Smooth muscle cell (in vitro differentiated cells): Measurements from ENCODE around the gene SIRT6. TPM values are rescaled to one million over a fixed set of nuclear protein-coding genes. Genes with fewer than 3 reads are reported as not detected.

Experiments
- DNase-seq: peaks from one replicate; lab custom pipeline; 2025; ENCODE audit not compliant: unreplicated experiment; lab: John Stamatoyannopoulos, UW
- H2AFZ ChIP-seq: fragments of 200-600 bp; sonication (generic); 2 replicates; pipeline ENCODE4 v1.6.0; 2016; ENCODE audit warnings: antibody characterized with exemption, low read depth, mild to moderate bottlenecking
- H3F3A ChIP-seq: fragments of 200-600 bp; sonication (generic); 2 replicates; pipeline ENCODE4 v1.6.0; 2017; ENCODE audit warnings: antibody characterized with exemption, low read depth
- H3K27ac ChIP-seq: fragments of 200-600 bp; sonication (generic); 2 replicates; pipeline ENCODE4 v1.5.1; 2016; ENCODE audit warnings: low read depth, mild to moderate bottlenecking
- H3K27me3 ChIP-seq: fragments of 200-600 bp; sonication (generic); 2 replicates; pipeline ENCODE4 v1.6.1; 2016; ENCODE audit warnings: low read depth, mild to moderate bottlenecking
- H3K36me3 ChIP-seq: fragments of 200-600 bp; sonication (generic); 2 replicates; pipeline ENCODE4 v1.5.1; 2016; ENCODE audit warnings: low read depth
- H3K4me1 ChIP-seq: fragments of 200-600 bp; sonication (generic); 2 replicates; pipeline ENCODE4 v1.5.1; 2016; ENCODE audit warnings: low read depth
- H3K4me2 ChIP-seq: fragments of 200-600 bp; sonication (generic); 2 replicates; pipeline ENCODE4 v1.6.0; 2016; ENCODE audit warnings: mild to moderate bottlenecking
- H3K4me3 ChIP-seq: fragments of 200-600 bp; sonication (generic); 2 replicates; pipeline ENCODE4 v1.5.1; 2016; ENCODE audit warnings: mild to moderate bottlenecking
- H3K79me2 ChIP-seq: fragments of 200-600 bp; sonication (generic); 2 replicates; pipeline ENCODE4 v1.6.0; 2016; ENCODE audit warnings: low read depth, mild to moderate bottlenecking
- H3K9ac ChIP-seq: fragments of 200-600 bp; sonication (generic); 2 replicates; pipeline ENCODE4 v1.6.0; 2016; ENCODE audit warnings: low read depth
- H3K9me3 ChIP-seq: fragments of 200-600 bp; sonication (generic); replicated peaks from 2 replicates; pipeline ENCODE4 v1.5.1; 2016; ENCODE audit warnings: low read depth
- H4K20me1 ChIP-seq: fragments of 200-600 bp; sonication (generic); 2 replicates; pipeline ENCODE4 v1.6.0; 2016; ENCODE audit warnings: low read depth
- WGBS: methylation state at CpG from one replicate; pipeline ENCODE4 v1.1.7; 2016; ENCODE audit warnings: low lambda C conversion rate; 5-methylcytosine and 5-hydroxymethylcytosine counted together
- polyA plus RNA-seq: library from polyadenylated mRNA; unstranded; fragments of >200 nt; fragmentation: Nextera tagmentation; extraction: Ambion mirVana; gene quantifications from 2 replicates; pipeline ENCODE4 v1.2.1, GENCODE V29; 2016
- total RNA-seq: library from RNA; depleted of rRNA; stranded (reverse); fragments of >200 nt; gene quantifications from 2 replicates; pipeline ENCODE4 v1.2.3, GENCODE V29; 2014
- TF ChIP-seq, protein P1 (sequence below): fragments of 200-600 bp; sonication (generic); IDR thresholded peaks from 2 replicates; pipeline ENCODE4 v1.5.1; 2017; ENCODE audit warnings: borderline replicate concordance, mild to moderate bottlenecking, antibody characterized with exemption; ENCODE audit not compliant: insufficient read depth, poor library complexity, severe bottlenecking

SIRT6 gene
- total and polyA plus RNA-seq, 2 experiments from 2014 or later: 9.4 to 14.5 TPM

DNA sequence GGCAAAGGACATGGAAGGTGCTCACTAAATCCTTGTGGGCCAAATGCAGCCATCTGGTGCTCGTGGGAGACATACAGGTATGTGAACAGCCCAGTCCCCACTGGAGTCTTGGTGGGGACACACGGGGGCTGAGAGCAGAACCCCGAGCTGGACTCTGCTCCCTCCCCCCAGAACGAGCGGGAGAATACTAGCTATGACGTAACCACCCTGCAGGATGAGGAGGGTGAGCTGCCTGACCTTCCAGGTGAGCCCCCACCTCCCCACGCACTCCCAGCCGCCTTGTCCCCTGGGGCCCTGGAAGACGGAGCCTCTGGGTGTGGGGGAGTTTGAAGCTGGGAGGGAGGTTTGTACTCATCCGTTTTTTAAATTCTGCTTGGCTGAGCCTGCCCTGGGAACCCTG lies 33.4 kb upstream of the SIRT6 start:
- TF ChIP-seq, protein P1, sequence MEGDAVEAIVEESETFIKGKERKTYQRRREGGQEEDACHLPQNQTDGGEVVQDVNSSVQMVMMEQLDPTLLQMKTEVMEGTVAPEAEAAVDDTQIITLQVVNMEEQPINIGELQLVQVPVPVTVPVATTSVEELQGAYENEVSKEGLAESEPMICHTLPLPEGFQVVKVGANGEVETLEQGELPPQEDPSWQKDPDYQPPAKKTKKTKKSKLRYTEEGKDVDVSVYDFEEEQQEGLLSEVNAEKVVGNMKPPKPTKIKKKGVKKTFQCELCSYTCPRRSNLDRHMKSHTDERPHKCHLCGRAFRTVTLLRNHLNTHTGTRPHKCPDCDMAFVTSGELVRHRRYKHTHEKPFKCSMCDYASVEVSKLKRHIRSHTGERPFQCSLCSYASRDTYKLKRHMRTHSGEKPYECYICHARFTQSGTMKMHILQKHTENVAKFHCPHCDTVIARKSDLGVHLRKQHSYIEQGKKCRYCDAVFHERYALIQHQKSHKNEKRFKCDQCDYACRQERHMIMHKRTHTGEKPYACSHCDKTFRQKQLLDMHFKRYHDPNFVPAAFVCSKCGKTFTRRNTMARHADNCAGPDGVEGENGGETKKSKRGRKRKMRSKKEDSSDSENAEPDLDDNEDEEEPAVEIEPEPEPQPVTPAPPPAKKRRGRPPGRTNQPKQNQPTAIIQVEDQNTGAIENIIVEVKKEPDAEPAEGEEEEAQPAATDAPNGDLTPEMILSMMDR: no peak
- Histone ChIP-seq H3K9ac (no peak overlapping the region), H3K9me3 (no peaks in the 10 kb centered on the region), H3K27me3 (no peaks in the 10 kb centered on the region), H3K4me1 (no peaks in the 10 kb centered on the region), H4K20me1 (no peaks in the 10 kb centered on the region), H3K4me2 (no peak overlapping the region), H3F3A (no peaks in the 10 kb centered on the region), H2AFZ (no peak overlapping the region), H3K36me3 (no peaks in the 10 kb centered on the region), H3K79me2 (no peaks in the 10 kb centered on the region), H3K27ac (no peak overlapping the region), H3K4me3 (no peak overlapping the region)
- WGBS: 80% methylated on average over 10 of the region's 10 CpGs
- DNase-seq: no peak

- WGBS: 87% methylated on average over 3 of the region's 3 CpGs
- Histone ChIP-seq H3K4me3 (no peak overlapping the region), H3K4me1 (no peaks in the 10 kb centered on the region), H3K9ac (no peak overlapping the region), H2AFZ (no peak overlapping the region), H3K4me2 (no peak overlapping the region), H3K27ac (no peak overlapping the region), H3K9me3 (no peaks in the 10 kb centered on the region), H3K79me2 (no peaks in the 10 kb centered on the region), H4K20me1 (no peaks in the 10 kb centered on the region), H3K36me3 (no peaks in the 10 kb centered on the region), H3K27me3 (no peaks in the 10 kb centered on the region), H3F3A (no peaks in the 10 kb centered on the region)
- DNase-seq: no peak
- TF ChIP-seq, protein P1: no peak
These were observed 30.8 kb upstream of the SIRT6 start for GRCh38 chr19:4213116-4213515.

GRCh38 chr19:4210166-4210731 lies 27.9 kb upstream of the SIRT6 start:
- Histone ChIP-seq H3K9me3 (no peaks in the 10 kb centered on the region), H4K20me1 (no peaks in the 10 kb centered on the region), H3K9ac (no peak overlapping the region), H3K4me1 (no peaks in the 10 kb centered on the region), H3K79me2 (no peaks in the 10 kb centered on the region), H3K36me3 (no peaks in the 10 kb centered on the region), H3K27ac (no peak overlapping the region), H3K27me3 (no peaks in the 10 kb centered on the region), H3F3A (no peaks in the 10 kb centered on the region), H2AFZ (no peak overlapping the region), H3K4me3 (no peak overlapping the region), H3K4me2 (no peak overlapping the region)
- 78% methylated on average over 15 of the region's 15 CpGs for WGBS
- TF ChIP-seq, protein P1: no peak
- DNase-seq: no peak

DNA sequence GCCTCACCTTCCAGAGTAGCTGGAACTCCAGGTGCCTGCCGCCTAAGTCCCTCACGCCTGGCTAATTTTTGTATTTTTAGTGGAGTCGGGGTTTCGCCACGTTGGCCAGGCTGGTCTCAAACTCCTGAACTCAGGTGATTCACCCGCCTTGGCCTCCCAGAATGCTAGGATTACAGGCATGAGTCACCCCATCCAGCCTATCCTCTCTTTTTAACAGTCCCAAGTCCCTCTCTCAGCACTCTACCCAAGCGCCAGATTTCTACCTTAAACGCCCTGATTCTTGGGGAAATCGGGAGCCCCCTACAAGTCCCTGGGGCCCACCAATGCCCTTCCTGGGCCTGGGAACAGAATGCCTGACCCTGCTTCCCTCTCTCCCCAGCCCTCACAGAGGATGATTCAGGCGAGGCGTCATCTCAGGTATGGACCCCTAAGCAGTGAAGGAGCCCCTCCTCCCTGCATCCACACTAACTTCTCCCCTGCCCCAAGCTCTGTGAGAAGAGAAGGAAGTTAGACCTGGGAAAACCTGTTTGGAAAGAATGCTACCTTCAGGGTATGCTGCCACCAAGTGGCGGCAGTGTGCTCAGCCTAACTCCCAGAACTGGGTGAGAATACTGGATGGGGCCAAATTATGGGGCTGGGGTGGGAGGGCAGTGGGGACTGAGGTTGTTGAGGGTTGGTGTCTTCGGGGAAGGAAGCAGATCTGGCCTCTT lies 26.2 kb upstream of the SIRT6 start:
- Histone ChIP-seq H3F3A (no peaks in the 10 kb centered on the region), H3K79me2 (no peaks in the 10 kb centered on the region), H3K36me3 (no peaks in the 10 kb centered on the region), H2AFZ (no peak overlapping the region), H4K20me1 (no peaks in the 10 kb centered on the region), H3K4me3 (no peak overlapping the region), H3K27me3 (no peaks in the 10 kb centered on the region), H3K9ac (no peak overlapping the region), H3K27ac (no peak overlapping the region), H3K9me3 (no peaks in the 10 kb centered on the region), H3K4me2 (no peak overlapping the region), H3K4me1 (no peaks in the 10 kb centered on the region)
- TF ChIP-seq, protein P1: no peak
- 73% methylated on average over 13 of the region's 13 CpGs for WGBS
- no peak for DNase-seq
